SHP77 treated with DMSO at 0.1 percent for 48 hours (cell line): Measurements from ENCODE around the gene LRSAM1.

Experiments
- DNase-seq: peaks from one replicate; lab custom pipeline; 2025; lab: John Stamatoyannopoulos, UW

The LRSAM1 gene

GRCh38 chr9:127550751-127551150 is 99.4 kb downstream of the LRSAM1 start:
- no peak for DNase-seq
